T-helper 9 cell (primary cell): ENCODE measurements around the gene DNAH3.
"Not testable (repeated sequence)": the region's sequence is repeated elsewhere in the genome, so short reads cannot be mapped to it uniquely, and the experiment has no call there.

Source experiments
- DNase-seq: peaks from one replicate; pipeline ENCODE4 v3.0.0-alpha.2; 2020

Gene DNAH3

GRCh38 chr16:20937736-20938135 lies 212.9 kb downstream of the DNAH3 start:
- DNase-seq = no peak

DNA sequence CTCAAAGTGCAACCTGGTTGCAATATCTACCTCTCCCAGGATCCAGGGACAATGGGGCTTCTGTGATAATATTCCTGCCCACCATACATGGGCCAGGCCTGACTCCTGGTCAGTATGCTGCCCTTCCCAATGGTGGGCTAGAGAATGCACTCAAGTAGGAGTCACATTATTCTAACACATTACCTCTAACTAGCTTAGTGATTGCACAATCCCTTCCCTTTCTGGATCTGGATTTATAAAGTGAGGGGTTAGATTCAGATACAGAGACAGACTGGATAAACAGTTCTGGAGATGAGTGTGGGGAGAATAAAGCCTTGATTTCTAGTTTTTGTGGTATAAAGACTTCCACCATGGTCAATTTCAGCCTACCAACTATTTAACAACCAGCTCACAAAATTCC lies 217.1 kb downstream of the DNAH3 start:
- no peak for DNase-seq

DNA sequence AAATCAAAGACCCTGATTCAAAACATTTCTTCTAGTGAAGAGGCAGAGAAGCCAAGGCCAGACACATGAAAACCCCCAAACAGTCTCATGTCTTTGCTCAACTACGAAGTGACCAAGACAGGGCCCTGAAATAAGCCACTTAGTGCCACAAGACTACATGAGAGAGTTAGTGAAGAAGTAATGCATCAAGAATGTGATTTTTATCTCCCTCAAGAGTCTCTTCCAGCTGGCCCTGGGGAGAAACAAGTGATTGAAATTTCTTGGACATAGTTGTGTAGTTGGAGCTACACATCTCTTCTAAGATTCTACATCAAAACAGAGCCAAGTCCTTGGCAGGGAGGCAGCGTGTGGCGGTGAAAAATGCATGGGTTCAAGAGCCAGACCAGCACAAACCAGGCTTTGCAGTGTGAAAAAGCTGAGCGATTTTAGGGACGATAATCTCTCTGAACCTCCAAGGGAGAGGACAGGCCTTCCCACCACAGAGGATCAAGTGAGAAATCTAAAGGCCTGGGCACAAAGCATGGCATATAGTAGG lies 219.5 kb downstream of the DNAH3 start:
- DNase-seq = no peak

DNA sequence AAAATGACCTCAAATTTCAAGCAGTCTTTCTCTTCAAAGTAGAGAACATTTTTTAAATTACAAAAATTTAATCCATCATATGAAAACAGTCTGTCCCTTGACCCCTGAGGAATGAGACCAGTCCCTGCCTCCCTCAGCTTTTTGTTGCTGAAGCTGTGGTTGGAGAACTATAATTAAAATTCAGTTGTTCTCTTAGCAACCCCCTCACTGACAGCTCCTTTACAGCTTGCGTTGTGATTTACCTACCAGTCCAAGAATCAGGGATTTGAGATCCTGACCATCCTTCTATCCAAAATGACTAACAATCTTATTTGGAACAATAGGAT lies 220.3 kb downstream of the DNAH3 start:
- no peak for DNase-seq

GRCh38 chr16:20929676-20930364 lies 220.8 kb downstream of the DNAH3 start:
- not testable (repeated sequence) for DNase-seq

DNA sequence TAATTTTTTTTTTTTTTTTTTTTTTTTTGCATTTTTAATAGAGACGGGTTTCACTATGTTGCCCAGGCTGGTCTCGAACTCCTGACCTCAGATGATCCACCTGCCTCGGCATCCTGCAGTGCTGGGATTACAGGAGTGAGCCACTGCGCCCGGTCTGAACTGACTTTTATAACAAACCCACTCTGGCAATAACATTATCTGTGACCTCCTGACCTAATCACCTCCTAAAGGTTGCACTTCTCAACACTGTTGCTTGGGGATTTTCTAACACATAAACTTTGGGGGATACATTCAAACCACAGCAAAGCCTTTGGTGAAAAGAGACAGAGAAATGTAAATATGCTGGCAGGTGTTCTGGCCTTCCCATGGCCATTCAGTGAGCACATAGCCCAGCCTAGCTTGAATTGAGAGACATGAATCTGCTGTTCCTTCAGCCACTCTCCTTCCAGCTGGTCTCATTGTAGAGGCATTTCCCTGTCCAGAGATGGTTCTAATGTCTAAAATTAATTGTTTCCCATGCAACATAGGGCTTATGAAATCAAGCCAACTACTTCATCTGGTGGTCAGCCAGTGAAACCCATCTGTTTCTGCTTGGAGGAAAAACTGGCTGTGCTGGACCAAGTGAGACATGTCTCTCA lies 221.8 kb downstream of the DNAH3 start:
- DNase-seq = no peak

GRCh38 chr16:20925751-20926150 lies 224.9 kb downstream of the DNAH3 start:
- no peak for DNase-seq

DNA sequence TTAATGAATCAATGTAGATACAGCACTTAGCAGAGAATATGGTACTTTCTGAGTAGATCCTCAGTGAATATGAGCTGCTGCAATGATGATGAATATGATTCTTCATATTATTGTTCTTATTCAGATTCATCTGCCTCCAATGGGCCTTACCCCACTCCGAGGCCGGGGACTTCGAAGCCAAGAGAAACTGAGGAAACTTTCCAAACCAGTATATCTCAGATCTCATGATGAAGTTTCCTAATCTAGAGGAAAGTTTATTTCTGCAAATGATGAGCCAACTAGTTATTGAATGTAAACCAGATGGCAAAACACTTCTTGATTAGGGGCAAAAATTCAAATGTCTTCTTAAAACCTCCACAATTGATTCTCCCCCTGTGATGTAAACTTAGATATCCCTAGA lies 226.8 kb downstream of the DNAH3 start:
- DNase-seq = no peak

- DNase-seq = no peak
These were observed 229.8 kb downstream of the DNAH3 start for GRCh38 chr16:20920799-20921198.

DNA sequence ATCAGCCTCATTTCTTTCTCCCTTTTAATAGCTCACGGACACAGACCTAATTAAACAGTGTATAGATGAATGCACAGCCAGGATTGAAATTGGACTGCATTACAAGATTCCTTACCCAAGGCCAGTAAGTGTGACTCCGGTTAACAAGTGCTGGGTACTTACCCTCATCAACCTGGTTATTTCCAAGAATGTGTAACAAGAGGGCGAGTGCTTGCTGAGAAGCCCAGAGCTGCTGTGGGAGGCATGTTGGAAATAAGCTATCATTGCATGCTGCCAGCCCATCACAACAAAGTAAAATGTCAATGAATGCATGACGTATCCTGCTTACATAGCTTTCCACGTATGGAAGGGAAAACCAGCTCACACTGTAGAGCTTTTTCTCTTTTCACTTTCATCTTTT lies 230.6 kb downstream of the DNAH3 start:
- no peak for DNase-seq

DNA sequence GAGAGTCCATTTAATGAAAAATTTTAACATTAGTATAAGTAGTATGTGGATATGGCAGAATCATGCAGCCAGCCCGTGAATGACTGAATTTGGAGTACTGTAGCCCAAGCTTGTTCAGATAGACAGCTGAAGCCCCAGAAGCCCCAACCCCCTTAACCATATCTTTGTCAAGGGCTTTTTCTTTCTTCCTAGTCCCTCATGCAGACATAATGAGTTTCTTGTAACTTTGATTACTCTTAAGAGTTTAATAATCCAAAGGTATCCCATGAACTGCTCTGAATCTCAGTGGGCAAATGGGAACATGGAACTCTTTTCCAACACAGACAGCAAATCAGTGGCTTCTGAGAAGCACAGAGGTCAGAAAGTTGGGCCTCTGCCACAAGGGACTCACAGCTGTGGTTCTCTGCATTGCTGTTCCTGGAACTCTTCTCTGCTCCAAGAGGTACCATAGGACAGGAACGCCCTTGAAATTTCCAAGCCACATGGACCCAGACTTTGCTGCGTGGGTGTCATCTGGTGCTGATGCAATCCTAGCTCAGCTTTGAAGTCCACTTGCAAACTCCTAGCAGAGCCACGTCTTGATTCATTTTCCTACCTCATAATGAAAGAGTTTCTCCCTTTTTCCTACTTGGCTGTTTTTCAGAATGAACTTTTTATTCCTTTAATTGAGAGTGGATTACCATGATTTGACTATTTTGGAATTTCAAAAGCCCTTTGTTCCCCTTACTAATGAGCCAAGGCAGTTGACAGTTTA lies 232.0 kb downstream of the DNAH3 start:
- no peak for DNase-seq

- no peak for DNase-seq
These were observed 233.7 kb downstream of the DNAH3 start for GRCh38 chr16:20916942-20917341.

- DNase-seq = no peak
These were observed 234.4 kb downstream of the DNAH3 start for GRCh38 chr16:20916289-20916688.

GRCh38 chr16:20911361-20911760 lies 239.3 kb downstream of the DNAH3 start:
- DNase-seq = no peak

DNA sequence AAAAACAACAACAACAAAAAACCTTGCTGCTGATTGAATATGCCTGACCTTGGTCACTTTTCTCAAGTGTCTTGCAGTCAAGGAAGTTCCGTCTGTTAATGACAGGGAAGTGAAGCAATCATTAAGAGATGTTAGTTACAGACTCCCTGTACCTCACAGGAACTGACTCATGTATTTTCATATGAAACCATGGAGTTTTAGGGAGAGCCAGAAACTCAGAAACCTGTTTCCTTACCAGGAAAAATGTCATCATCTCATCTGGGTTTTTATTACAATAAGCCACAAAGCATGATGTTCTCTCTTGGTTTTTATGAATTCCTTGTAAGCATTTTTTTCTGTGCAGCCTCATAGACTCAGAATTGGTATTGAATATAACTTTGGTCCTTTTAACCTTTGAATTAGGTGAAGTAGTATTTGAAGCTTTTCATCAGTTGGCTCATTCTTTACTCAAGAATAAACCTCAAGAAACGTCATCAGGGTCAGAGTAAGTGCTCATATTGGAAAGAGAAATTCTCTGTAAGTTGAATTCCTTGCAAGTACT lies 239.8 kb downstream of the DNAH3 start:
- no peak for DNase-seq

DNA sequence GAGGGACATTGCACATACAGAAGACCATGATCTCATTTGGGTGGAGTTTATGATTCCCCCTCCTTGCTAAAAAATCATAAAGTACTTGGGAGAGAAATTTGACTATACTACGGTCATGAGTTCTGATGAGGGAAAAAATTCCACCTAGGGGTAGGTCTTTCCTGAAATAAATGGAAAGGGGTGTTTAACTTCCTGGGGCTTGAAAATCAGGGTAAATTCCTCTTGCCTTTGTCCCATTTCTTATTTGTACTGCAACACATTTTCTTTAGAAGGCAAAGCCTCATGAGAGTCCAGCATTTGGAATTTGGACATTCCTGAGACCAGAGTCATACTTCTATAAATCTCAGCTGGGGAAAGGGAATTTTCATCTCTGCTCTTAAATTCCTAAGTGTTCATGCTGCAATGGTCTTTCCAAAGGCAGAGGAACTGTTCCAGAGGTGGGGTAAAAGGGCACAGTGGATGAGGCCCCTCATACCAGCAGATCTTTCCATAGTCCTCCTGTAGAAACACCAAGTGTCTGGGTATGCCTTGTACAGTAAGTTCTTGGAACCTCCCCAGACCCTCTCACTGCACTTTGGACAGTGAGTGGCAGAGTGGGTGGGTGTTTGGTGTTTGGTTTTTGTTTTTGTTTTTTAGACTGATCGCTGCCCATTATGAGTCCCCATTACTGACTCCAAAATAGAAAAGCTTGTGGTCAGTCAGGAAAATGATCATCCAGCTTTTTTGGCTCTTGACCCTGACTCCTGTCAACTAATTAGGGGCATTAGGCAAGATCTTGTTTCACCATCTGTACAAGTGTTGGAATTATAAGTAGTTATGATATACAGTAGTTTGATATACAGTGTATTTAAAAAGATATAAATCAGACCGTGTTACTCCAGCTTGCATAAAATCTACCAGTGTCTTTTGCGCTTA lies 244.0 kb downstream of the DNAH3 start:
- no peak for DNase-seq

- DNase-seq = no peak
These were observed 245.1 kb downstream of the DNAH3 start for GRCh38 chr16:20905576-20905975.

DNA sequence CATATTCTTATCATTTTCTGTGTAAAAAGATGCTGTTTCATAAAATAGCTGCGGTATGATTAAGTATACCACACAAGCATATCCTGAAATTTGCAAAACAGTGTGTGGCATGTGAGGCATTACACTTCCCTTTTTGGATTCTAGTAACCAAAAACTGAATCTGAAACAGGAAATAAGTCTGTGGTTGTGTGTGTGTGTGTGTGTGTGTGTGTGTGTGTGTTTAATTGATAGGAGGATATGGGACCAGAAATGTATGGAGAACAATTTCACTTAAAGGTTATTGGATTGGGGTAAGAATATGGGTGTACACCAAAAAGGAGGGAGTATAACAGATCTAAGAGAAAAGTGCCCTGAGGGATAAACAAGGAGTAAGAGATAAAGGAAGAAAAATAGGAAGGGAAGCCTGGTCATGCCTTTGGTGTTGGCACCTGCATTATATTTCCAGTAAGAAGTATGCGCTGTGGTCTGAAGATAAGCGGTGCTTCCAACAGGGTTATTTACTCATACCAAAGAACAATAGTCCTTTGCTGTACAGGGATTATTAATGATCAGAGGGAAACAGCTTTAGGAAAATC lies 246.1 kb downstream of the DNAH3 start:
- no peak for DNase-seq

GRCh38 chr16:20903899-20904506 lies 246.6 kb downstream of the DNAH3 start:
- DNase-seq = no peak

- no peak for DNase-seq
These were observed 247.3 kb downstream of the DNAH3 start for GRCh38 chr16:20903116-20903898.

- no peak for DNase-seq
These were observed 248.2 kb downstream of the DNAH3 start for GRCh38 chr16:20902426-20902825.
